K562 (cell line): ENCODE data around the gene SLC17A9. TPM values are rescaled to one million over a fixed set of nuclear protein-coding genes. Genes with fewer than 3 reads are reported as not detected.

Source experiments
- ATAC-seq: fragments of 200-7000 bp; cut with Tn5 transposase; 3 replicates; pipeline ENCODE4 v1.9.1; 2020; ENCODE audit warnings: moderate library complexity
- BruUV-seq: library from RNA; stranded (reverse); fragments of 400-500 nt; replicated peaks from 2 replicates; lab custom pipeline; 2021; lab: Mats Ljungman, UMichigan
- CTCF ChIA-PET: fragments of 300-600 bp; formaldehyde crosslinking; extraction: SDS; loops from one replicate; lab custom pipeline; 2021; ENCODE audit warnings: low intra/inter-chr PET ratio; lab: Yijun Ruan, JAX
- POLR2A ChIA-PET: fragments of 300-600, 350-650 bp; sonication (Branson Sonifier 250); formaldehyde crosslinking; extraction: SDS; loops from one replicate; lab custom pipeline; 2021; ENCODE audit warnings: antibody characterized with exemption, inconsistent platforms; lab: Yijun Ruan, JAX
- DNase-seq, 4 experiments: peaks; one replicate each; pipeline versions ENCODE4 v3.0.0 to v3.0.0-alpha.2; 2011 to 2018; ENCODE audit warnings: low spot score in 3 of 4, mixed read lengths in 3 of 4; ENCODE audit errors: extremely low read depth in 1 of 4
- FAIRE-seq: peaks from 2 replicates; lab custom pipeline; 2011; peaks lifted over from hg19 to GRCh38; lab: Jason Lieb, UNC
- H2AFZ ChIP-seq: 2 replicates; pipeline ENCODE4 v1.6.0; 2011; ENCODE audit warnings: low read depth, low read length, control low read depth, inconsistent platforms
- H3K27ac ChIP-seq: fragments of 200-600 bp; 3 replicates; pipeline ENCODE4 v1.8.0; 2011; ENCODE audit warnings: low read depth, mild to moderate bottlenecking, control low read depth, inconsistent platforms, low read length, moderate library complexity, mixed read lengths; ENCODE audit errors: extremely low read depth
- H3K27me3 ChIP-seq, 2 experiments: fragments of 300-600 bp in 1 of 2; 2 replicates in 1 of 2; 3 replicates in 1 of 2; pipeline versions ENCODE4 v1.6.0 to v1.8.0; 2011; ENCODE audit warnings: inconsistent platforms in 2 of 2, low read length in 2 of 2, mild to moderate bottlenecking in 1 of 2, mixed read lengths in 1 of 2, moderate library complexity in 1 of 2; ENCODE audit not compliant: control insufficient read depth in 2 of 2, insufficient read depth in 2 of 2
- H3K36me3 ChIP-seq: fragments of 300-600 bp; 3 replicates; pipeline ENCODE4 v1.8.0; 2011; ENCODE audit warnings: mild to moderate bottlenecking, low read length, inconsistent platforms; ENCODE audit not compliant: control insufficient read depth, insufficient read depth
- H3K4me1 ChIP-seq, 2 experiments: fragments of 200-600 bp in 1 of 2; replicated peaks in 1 of 2; 2 replicates in 1 of 2; 3 replicates in 1 of 2; pipeline versions ENCODE4 v1.5.1 to v1.8.0; 2011; ENCODE audit warnings: inconsistent platforms in 2 of 2, low read length in 2 of 2, mild to moderate bottlenecking in 1 of 2, mixed read lengths in 1 of 2, moderate library complexity in 1 of 2; ENCODE audit not compliant: control insufficient read depth in 2 of 2, insufficient read depth in 2 of 2
- H3K4me2 ChIP-seq: 2 replicates; pipeline ENCODE4 v1.6.1; 2011; ENCODE audit warnings: low read length, control low read depth, inconsistent platforms, mixed read lengths; ENCODE audit not compliant: insufficient read depth
- H3K4me3 ChIP-seq: fragments of 200-600 bp; sonication (generic), shearing (Covaris generic); 2 replicates; pipeline ENCODE4 v1.5.1; 2016; ENCODE audit warnings: control low read depth, inconsistent platforms
- H3K79me2 ChIP-seq: fragments of 200-600 bp; 3 replicates; pipeline ENCODE4 v1.8.0; 2011; ENCODE audit warnings: low read length, inconsistent platforms; ENCODE audit not compliant: control insufficient read depth, insufficient read depth
- H3K9ac ChIP-seq, 2 experiments: 2 replicates each; pipeline versions ENCODE4 v1.6.0 to v1.6.1; 2011; ENCODE audit warnings: low read depth in 2 of 2, low read length in 2 of 2, control low read depth in 1 of 2, inconsistent platforms in 1 of 2, mild to moderate bottlenecking in 1 of 2, mixed read lengths in 1 of 2; ENCODE audit not compliant: insufficient read depth in 1 of 2
- H3K9me1 ChIP-seq: one replicate; pipeline ENCODE4 v1.6.0; 2011; ENCODE audit warnings: inconsistent platforms, mild to moderate bottlenecking, low read length, moderate library complexity; ENCODE audit not compliant: control insufficient read depth, insufficient read depth
- H3K9me3 ChIP-seq: replicated peaks from 2 replicates; pipeline ENCODE4 v1.5.1; 2011; ENCODE audit warnings: low read depth, low read length, inconsistent platforms; ENCODE audit not compliant: control insufficient read depth, insufficient read depth
- H4K20me1 ChIP-seq: replicated peaks from 2 replicates; pipeline ENCODE4 v1.6.1; 2011; ENCODE audit warnings: low read length, inconsistent platforms, mixed read lengths; ENCODE audit not compliant: control insufficient read depth, insufficient read depth
- ATF7 ChIP-seq: fragments of 450-650 bp; IDR thresholded peaks from 2 replicates; pipeline ENCODE4 v1.7.1; 2014; ENCODE audit warnings: mild to moderate bottlenecking, moderate library complexity
- CBFA2T3 ChIP-seq: fragments of 450-650 bp; IDR thresholded peaks from 2 replicates; pipeline ENCODE4 v1.6.1; 2017
- CHAMP1 ChIP-seq: fragments of 450-650 bp; IDR thresholded peaks from 2 replicates; pipeline ENCODE4 v1.6.1; 2016; ENCODE audit warnings: mild to moderate bottlenecking
- GMEB1 ChIP-seq: fragments of 250-450 bp; sonication (Bioruptor Pico); IDR thresholded peaks from 2 replicates; pipeline ENCODE4 v1.4.0; 2020; ENCODE audit warnings: mild to moderate bottlenecking
- GTF2B ChIP-seq: IDR thresholded peaks from 2 replicates; pipeline ENCODE4 v1.6.1; 2011; ENCODE audit not compliant: insufficient read length; ENCODE audit errors: extremely low read depth
- KLF16 ChIP-seq: IDR thresholded peaks from 2 replicates; pipeline ENCODE4 v1.6.1; 2016; ENCODE audit warnings: antibody characterized with exemption
- RHOXF2B ChIP-seq: fragments of 250-450 bp; sonication (Bioruptor Pico); conservative IDR thresholded peaks from 2 replicates; pipeline ENCODE4 v1.5.1; 2021
- SLC30A9 ChIP-seq: fragments of 250-450 bp; sonication (Bioruptor Pico); IDR thresholded peaks from 2 replicates; pipeline ENCODE4 v1.8.0; 2022; ENCODE audit warnings: mild to moderate bottlenecking, moderate library complexity
- TAL1 ChIP-seq: fragments of 450-650 bp; IDR thresholded peaks from 2 replicates; pipeline ENCODE4 v1.6.1; 2016; ENCODE audit warnings: mild to moderate bottlenecking
- TCF15 ChIP-seq: fragments of 250-450 bp; sonication (Bioruptor Pico); IDR thresholded peaks from 2 replicates; pipeline ENCODE4 v1.8.0; 2022; ENCODE audit warnings: moderate library complexity, mild to moderate bottlenecking, inconsistent platforms
- TCF3 ChIP-seq: sonication (generic); formaldehyde crosslinking; IDR thresholded peaks from 2 replicates; pipeline ENCODE4 v1.4.0; 2020; ENCODE audit warnings: mild to moderate bottlenecking, missing genetic modification reagents
- TEAD1 ChIP-seq, 2 experiments: fragments of 450-650 bp in 1 of 2; sonication (generic) in 1 of 2; formaldehyde crosslinking; IDR thresholded peaks; 2 replicates each; pipeline versions ENCODE4 v1.4.0 to v1.8.0; 2020 to 2022; ENCODE audit warnings: mild to moderate bottlenecking in 2 of 2, missing genetic modification reagents in 1 of 2
- WGBS: fragments of 100-300 bp; shearing (Covaris generic); methylation state at CpG from one replicate; pipeline ENCODE4 v1.1.6; 2016; ENCODE audit warnings: low coverage, mixed read lengths; ENCODE audit not compliant: insufficient coverage; ENCODE audit errors: missing lambda C conversion rate; 5-methylcytosine and 5-hydroxymethylcytosine counted together
- in situ Hi-C: fragments of 300-500 bp; cut with MboI; formaldehyde crosslinking; loops from 4 replicates; pipeline ENCODE4 v1.15.0; 2018; ENCODE audit warnings: inconsistent platforms, mixed read lengths
- intact Hi-C: fragments of 100-400 bp; cut with micrococcal nuclease; formaldehyde crosslinking; loops from 2 replicates; pipeline ENCODE4 v1.14.2; 2022
- polyA plus RNA-seq, 8 experiments: library from polyadenylated mRNA; depleted of rRNA in 4 of 8; stranded (reverse) in 5 of 8; unstranded in 3 of 8; fragments of >200 nt; fragmentation: Nextera tagmentation in 2 of 8; fragmentation: Illumina TruSeq in 1 of 8; extraction: Ambion mirVana in 2 of 8; extraction: Trizol in 1 of 8; gene quantifications; 2 replicates each; pipeline versions ENCODE4 v1.2.1 to v1.2.3, GENCODE V29; 2011 to 2014; ENCODE audit warnings: inconsistent platforms in 1 of 8, missing spikeins in 1 of 8
- total RNA-seq, 7 experiments: library from RNA; depleted of rRNA in 6 of 7; stranded (reverse); fragments of >200 nt in 6 of 7; fragmentation: Illumina TruSeq in 2 of 7; extraction: Trizol in 2 of 7; gene quantifications; 2 replicates each; pipeline versions ENCODE4 v1.2.1 to v1.2.3, GENCODE V29; 2011 to 2021; ENCODE audit warnings: low replicate concordance in 1 of 7

SLC17A9 gene
- total and polyA plus RNA-seq, 9 of the 15 experiments (the other 6 are each of a cell fraction or from before 2014, with no cell fraction given), result 0.04 to 0.31 TPM; not detected in 7

- Histone ChIP-seq H3K27me3 (0 out of 5 replicates have a peak, but pooled peaks cover 0 to under 1% of the 10 kb centered on the region in 2 experiments), H3K4me2 (no peak overlapping the region), H2AFZ (no peak overlapping the region), H3K27ac (no peak overlapping the region), H3K4me3 (no peak overlapping the region), H3K9me3 (peaks cover 7% of the 10 kb centered on the region), H3K4me1 (peaks cover 3 to 17% of the 10 kb centered on the region in 2 experiments; a peak in 3 of 5 replicates), H3K36me3 (peaks cover 46% of the 10 kb centered on the region), H3K9ac (no peak overlapping the region), H3K79me2 (no peaks in the 10 kb centered on the region), H4K20me1 (no peaks in the 10 kb centered on the region), H3K9me1 (no peaks in the 10 kb centered on the region)
- intact Hi-C loops, result no loop called here
- ATAC-seq, result no peak
- ChIA-PET POLR2A (interaction anchor here (0.6 to 4.5 kb wide), 4 partner anchors 13 to 183 kb away, joined by 3 to 41 read pairs (median 5); partner anchors contain the start of genes DIDO1 and GID8), CTCF (no interaction called here)
- no peak for DNase-seq
- FAIRE-seq, result no peak
- in situ Hi-C loops, result no loop called here
- BruUV-seq, result no TSS peak
- WGBS, result 72% methylated on average over 6 of the region's 6 CpGs
- TF ChIP-seq TEAD1 (CRISPR knock-in tag; IDR thresholded peaks at IDR 0.05) (0 out of 4 replicates have a peak, but pooled peaks of 1 of the 2 experiments have one; percentile 34), RHOXF2B (CRISPR knock-in tag) (no peak), GMEB1 (CRISPR knock-in tag) (no peak), TCF3 (CRISPR knock-in tag) (peak; percentile 46; the same call in 1 of the 2 replicates), CHAMP1 (no peak), ATF7 (no peak), SLC30A9 (no peak), TCF15 (CRISPR knock-in tag) (no peak), TAL1 (peak; percentile 34; the same call in 1 of the 2 replicates), CBFA2T3 (peak; percentile 79), KLF16 (0 out of 2 replicates have a peak, but pooled peaks have one; percentile 23), GTF2B (no peak)
Measured at GRCh38 chr20:62949153-62949821, 3.2 kb upstream of the SLC17A9 start.
